Tibial artery (tissue), 4 donors: ENCODE data around the gene CALHM1.

Experiments
- DNase-seq, 2 donors: peaks; one replicate each; pipeline ENCODE4 v3.0.0-alpha.2; 2019
- H3K27ac ChIP-seq, 2 donors: fragments of 200-600 bp; sonication (generic) in 1 of 2; 1 replicate in 1 of 2; 2 replicates in 1 of 2; pipeline ENCODE4 v1.5.1; 2018 to 2019; ENCODE audit warnings: mild to moderate bottlenecking in 1 of 2
- H3K27me3 ChIP-seq, 2 donors: fragments of 200-600 bp; sonication (generic) in 1 of 2; one replicate each; pipeline versions ENCODE4 v1.5.1 to v1.6.0; 2016 to 2019
- H3K36me3 ChIP-seq, 3 donors: fragments of 200-600 bp; sonication (generic) in 2 of 3; one replicate each; pipeline ENCODE4 v1.5.1; 2016 to 2019; ENCODE audit warnings: mild to moderate bottlenecking in 2 of 3
- H3K4me1 ChIP-seq, 4 donors: fragments of 200-600 bp; sonication (generic) in 2 of 4; 1 replicate in 3 of 4; 2 replicates in 1 of 4; pipeline ENCODE4 v1.5.1; 2016 to 2019
- H3K4me3 ChIP-seq, 2 donors: fragments of 200-600 bp; sonication (generic) in 1 of 2; 1 replicate in 1 of 2; 2 replicates in 1 of 2; pipeline ENCODE4 v1.5.1; 2018 to 2019; ENCODE audit warnings: mild to moderate bottlenecking in 2 of 2
- H3K9me3 ChIP-seq, 3 donors: fragments of 200-600 bp; sonication (generic) in 1 of 3; one replicate each; pipeline ENCODE4 v1.5.1; 2016 to 2019
- intact Hi-C: fragments of 100-400 bp; cut with DNase I; formaldehyde crosslinking; loops from one replicate; pipeline ENCODE4 v1.15.0; 2023; ENCODE audit warnings: low total_unique reads
- TF ChIP-seq, protein P1 (sequence below), 2 experiments: fragments of 200-600 bp in 1 of 2; fragments of 450-650 bp in 1 of 2; IDR thresholded peaks; one replicate each; pipeline ENCODE4 v1.5.1; 2017 to 2019; ENCODE audit warnings: antibody characterized with exemption in 2 of 2, mild to moderate bottlenecking in 1 of 2, moderate library complexity in 1 of 2

Gene CALHM1

DNA sequence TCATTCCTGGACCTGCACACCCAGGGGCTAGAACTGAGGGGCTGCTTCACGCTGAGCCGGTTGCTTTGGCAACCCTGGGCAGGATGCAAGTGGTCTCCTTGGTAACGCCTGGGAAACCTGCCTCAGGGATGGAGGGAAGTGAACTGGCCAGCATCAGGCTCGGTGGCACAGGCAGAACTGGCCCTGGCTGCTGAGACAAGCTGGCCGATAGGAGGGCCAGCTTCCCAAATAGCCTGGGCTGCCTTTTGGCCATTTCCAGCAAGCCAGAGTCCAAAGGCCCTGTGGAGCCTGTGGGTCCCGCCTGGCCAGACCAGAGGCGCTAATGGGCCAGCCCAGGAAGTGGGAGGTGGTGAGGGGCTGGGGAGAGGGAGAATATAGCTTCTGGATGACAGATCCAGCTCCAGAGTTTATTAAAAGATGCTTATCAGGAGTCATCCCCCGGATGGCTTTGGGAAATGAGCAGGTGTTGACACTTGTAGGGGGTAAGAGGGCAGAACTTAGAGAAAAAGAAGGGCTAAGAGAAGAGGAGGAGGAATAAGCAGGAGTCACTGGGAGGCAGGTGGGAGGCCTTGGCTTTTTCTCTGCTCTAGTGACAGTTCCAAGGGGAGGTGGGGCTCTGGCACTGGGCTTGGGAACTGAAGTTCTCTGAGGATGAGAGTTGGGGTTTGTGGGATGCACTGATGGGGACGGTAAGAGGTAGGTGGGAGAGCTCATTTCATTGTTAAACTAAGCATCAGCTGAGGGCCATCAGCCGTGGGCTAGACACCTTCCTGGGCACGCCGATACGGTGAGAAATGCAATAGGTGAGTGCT is 44.4 kb upstream of the CALHM1 start:
- no peaks in the 10 kb centered on the region for H3K9me3 ChIP-seq
- no peak overlapping the region for H3K4me3 ChIP-seq
- peaks cover 0 to 60% of the 10 kb centered on the region in 2 donors for H3K27me3 ChIP-seq
- no peak for DNase-seq
- no peaks in the 10 kb centered on the region for H3K4me1 ChIP-seq
- TF ChIP-seq, protein P1, sequence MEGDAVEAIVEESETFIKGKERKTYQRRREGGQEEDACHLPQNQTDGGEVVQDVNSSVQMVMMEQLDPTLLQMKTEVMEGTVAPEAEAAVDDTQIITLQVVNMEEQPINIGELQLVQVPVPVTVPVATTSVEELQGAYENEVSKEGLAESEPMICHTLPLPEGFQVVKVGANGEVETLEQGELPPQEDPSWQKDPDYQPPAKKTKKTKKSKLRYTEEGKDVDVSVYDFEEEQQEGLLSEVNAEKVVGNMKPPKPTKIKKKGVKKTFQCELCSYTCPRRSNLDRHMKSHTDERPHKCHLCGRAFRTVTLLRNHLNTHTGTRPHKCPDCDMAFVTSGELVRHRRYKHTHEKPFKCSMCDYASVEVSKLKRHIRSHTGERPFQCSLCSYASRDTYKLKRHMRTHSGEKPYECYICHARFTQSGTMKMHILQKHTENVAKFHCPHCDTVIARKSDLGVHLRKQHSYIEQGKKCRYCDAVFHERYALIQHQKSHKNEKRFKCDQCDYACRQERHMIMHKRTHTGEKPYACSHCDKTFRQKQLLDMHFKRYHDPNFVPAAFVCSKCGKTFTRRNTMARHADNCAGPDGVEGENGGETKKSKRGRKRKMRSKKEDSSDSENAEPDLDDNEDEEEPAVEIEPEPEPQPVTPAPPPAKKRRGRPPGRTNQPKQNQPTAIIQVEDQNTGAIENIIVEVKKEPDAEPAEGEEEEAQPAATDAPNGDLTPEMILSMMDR (IDR thresholded peaks at IDR 0.05): no peak
- H3K27ac ChIP-seq: no peak overlapping the region
- intact Hi-C loops: no loop called here
- H3K36me3 ChIP-seq: no peaks in the 10 kb centered on the region

DNA sequence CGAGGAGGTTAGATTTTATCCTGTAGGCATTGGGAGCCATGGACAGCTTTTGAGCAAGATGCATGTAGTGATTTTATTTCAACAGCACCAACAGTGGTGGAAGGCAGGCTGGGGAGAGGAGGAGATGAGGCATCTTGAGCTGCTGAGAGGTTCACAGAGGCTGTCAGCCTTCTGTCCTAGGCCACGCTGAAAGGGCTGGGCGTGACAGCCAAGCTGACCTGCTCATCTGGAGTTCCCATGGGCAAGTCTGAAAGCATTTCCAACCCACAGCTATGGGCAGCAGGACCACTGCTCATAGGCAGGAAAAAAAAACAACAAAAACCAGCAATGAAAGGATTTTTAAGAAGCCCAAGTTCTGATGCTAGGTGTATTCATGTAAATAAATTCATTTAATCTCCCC is 42.5 kb upstream of the CALHM1 start:
- Histone ChIP-seq H3K4me3 (no peak overlapping the region), H3K27me3 (peaks cover 0 to 52% of the 10 kb centered on the region in 2 donors), H3K36me3 (no peaks in the 10 kb centered on the region), H3K9me3 (no peaks in the 10 kb centered on the region), H3K4me1 (no peaks in the 10 kb centered on the region), H3K27ac (no peak overlapping the region)
- DNase-seq: no peak
- intact Hi-C loops: no loop called here
- TF ChIP-seq, protein P1 (IDR thresholded peaks at IDR 0.05): no peak

DNA sequence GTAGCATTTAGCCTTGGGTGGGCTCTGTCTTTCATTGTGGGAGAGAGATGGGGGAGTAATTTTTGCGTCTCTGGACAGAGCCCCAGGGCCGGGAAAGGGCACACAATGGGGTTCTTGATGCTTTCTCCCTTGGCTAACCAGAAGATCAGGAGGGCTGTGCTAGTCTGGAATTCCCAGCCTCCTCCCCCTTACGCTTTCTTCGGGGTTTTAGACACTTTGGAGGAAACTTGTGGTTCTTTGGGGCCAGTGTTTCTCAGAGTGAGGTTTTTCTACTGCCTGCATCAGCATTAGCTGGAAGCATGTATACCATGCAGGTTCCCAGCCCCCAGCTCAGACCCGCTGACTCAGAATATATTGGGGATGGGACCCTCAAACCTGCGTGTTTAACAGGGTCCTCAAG is 41.8 kb upstream of the CALHM1 start:
- H3K9me3 ChIP-seq: no peaks in the 10 kb centered on the region
- TF ChIP-seq, protein P1 (IDR thresholded peaks at IDR 0.05): no peak
- H3K27me3 ChIP-seq: peaks cover 0 to 47% of the 10 kb centered on the region in 2 donors
- intact Hi-C loops: no loop called here
- H3K36me3 ChIP-seq: no peaks in the 10 kb centered on the region
- no peaks in the 10 kb centered on the region for H3K4me1 ChIP-seq
- DNase-seq: peak in 1 of 2 donors; percentile 39
- no peak overlapping the region for H3K4me3 ChIP-seq
- no peak overlapping the region for H3K27ac ChIP-seq

DNA sequence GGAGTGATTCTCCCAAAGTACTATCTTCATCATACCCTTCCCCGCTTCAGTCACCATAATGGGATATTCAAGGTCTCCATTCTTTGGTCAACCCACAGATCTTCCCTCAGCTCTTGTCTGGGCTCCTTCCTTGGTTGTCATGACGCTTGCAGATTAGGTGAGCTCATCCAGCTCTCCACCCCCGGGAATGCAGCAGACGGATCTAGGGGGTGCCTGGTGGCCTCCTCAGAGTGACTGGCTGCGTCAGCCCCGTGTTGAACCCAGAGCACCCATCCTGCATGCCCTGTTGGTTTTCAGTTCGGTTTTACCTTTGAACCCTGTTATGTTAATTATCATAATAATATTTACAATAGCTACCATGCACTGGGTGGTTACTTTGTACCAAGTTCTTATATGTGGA is 41.2 kb upstream of the CALHM1 start:
- Histone ChIP-seq H3K27me3 (peaks cover 0 to 52% of the 10 kb centered on the region in 2 donors), H3K9me3 (no peaks in the 10 kb centered on the region), H3K4me3 (no peak overlapping the region), H3K36me3 (no peaks in the 10 kb centered on the region), H3K4me1 (no peaks in the 10 kb centered on the region), H3K27ac (no peak overlapping the region)
- intact Hi-C loops: no loop called here
- TF ChIP-seq, protein P1 (IDR thresholded peaks at IDR 0.05): no peak
- peak in 1 of 2 donors; percentile 32 for DNase-seq

DNA sequence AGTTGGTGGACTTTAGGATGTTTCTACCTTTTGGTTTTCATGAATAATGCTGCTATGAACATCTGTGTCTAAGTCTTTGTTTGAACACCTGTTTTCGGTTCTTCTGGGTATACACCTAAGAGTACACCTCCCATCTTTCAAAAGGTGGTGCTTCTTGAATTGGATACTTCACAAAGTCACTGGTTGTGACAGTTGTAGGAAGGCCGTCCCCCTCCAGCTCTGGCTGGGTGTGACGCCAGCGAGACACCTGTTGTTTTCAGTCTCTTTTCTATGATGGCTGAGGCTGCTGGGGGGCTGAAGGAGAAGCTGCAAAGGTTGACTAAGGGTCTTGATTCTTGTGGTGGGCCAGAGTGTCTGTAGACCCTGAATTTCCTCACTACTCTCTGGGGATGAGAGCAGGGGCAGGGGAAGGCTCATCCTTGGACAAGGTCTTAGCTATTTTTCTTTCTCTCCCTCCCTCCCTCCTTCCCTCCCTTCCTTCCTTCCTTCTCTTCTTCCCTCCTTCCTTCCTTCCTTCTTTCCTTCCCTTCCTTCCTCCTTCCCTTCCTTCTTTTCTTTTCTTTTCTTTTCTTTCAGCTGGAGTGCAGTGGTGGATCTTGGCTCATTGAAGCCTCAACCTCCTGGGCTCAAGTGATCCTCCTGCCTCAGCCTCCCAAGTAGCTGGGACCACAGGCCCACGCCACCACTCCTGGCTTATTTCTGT is 40.4 kb upstream of the CALHM1 start:
- H3K4me3 ChIP-seq: no peak overlapping the region
- H3K27ac ChIP-seq: no peak overlapping the region
- intact Hi-C loops: no loop called here
- no peak for DNase-seq
- H3K27me3 ChIP-seq: peaks cover 0 to 60% of the 10 kb centered on the region in 2 donors
- no peaks in the 10 kb centered on the region for H3K36me3 ChIP-seq
- peaks cover 0 to 6% (median 5%) of the 10 kb centered on the region in 4 donors for H3K4me1 ChIP-seq
- TF ChIP-seq, protein P1 (IDR thresholded peaks at IDR 0.05): no peak
- H3K9me3 ChIP-seq: no peaks in the 10 kb centered on the region
